Activated CD8-positive, alpha-beta memory T cell treated with anti-CD3 and anti-CD28 coated beads for 4 hours (primary cell): ENCODE data around the gene TRNAU1AP.
A peak's percentile ranks its signal among the peaks of the same experiment; 100 is the strongest.
"Not testable (repeated sequence)": the region's sequence is repeated elsewhere in the genome, so short reads cannot be mapped to it uniquely, and the experiment has no call there.

Source experiments
- DNase-seq, 2 donors: peaks; one replicate each; pipeline ENCODE4 v3.0.0-alpha.2; 2020; ENCODE audit warnings: low read depth in 2 of 2

TRNAU1AP gene

DNA sequence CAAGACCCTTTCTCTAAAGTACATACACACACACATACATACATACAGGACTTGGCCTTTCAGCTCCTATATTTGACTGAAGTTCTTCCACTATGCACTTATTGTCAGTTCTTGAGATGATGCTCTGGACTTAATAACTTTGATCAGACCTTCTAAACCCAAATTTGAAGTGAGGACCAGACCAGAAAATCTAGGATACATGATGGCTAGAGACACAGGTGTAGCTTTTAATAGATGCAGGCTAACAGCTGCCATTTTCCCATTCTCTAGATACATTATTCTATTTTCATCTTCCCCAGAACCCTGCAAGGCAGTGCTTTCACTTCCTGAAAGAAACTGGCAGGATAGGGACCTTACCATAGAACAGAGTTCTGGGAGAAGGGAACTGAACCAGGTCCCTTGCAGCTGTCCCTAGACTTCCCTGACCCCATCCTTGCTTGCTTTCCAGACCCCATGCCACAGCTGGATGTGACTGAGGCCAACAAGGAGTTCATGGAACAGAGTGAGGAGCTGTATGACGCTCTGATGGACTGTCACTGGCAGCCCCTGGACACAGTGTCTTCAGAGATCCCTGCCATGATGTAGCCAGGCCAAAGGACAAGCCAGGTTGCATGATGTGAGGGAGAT is 24.3 kb downstream of the TRNAU1AP start:
- DNase-seq = no peak

DNA sequence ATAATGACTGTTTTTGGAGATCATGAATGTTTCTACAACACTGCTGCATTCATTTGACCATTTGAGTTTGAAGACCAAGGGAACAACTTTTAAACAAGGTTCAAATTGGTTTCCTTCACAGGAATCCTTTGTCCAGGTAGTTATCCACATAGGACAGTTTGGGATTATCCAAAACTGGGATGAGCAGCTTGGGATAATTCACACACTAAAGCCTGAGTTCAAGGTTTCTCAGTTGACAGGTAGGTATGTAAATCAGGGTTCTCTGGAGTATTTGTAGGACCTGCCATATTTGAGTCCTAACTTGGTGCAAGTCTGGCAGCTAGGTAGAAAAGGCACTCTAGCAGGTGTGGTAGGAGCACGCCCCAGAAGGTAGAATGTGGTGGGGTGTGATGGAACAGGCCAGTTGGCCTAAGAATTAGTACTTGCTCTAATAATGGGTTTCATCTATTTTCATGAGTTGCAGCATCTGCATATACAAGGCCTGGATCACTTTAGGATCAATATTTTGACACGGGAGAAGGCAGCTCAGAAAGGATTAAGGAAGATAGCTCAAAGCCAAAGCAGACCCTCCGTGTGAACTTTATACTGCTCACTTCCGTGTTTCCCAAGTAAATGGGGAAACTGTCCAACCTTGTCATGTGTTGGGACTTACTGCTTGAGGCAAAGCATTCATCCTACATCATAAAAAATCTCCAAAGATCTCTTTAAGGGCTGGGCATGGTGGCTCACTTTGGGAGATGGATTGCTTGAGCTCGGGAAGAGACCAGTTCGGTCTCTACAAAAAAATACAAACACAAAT is 25.1 kb downstream of the TRNAU1AP start:
- no peak for DNase-seq

DNA sequence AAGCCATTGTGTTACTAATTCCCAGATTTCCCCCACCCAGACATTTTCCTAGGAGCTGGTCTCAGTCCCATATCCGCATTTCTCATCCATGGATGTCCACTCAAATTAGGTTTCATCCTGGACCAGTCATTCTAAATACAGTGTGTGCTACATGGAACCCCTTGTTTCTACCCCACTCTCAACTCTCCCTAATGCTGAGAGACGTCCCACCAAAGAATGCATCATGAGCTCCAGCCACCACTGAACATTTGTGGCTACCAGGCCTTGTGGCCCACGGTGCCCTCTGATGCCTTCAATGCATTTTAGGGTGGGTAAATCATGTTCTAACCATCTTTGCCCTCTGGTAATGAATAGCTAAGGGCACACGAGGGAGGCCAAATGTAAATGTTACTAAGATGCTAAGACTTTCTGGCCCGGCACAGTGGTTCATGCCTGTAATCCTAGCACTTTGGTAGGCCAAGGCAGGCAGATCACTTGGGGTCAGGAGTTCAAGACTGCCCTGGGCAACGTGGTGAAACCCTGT is 25.9 kb downstream of the TRNAU1AP start:
- DNase-seq = no peak

DNA sequence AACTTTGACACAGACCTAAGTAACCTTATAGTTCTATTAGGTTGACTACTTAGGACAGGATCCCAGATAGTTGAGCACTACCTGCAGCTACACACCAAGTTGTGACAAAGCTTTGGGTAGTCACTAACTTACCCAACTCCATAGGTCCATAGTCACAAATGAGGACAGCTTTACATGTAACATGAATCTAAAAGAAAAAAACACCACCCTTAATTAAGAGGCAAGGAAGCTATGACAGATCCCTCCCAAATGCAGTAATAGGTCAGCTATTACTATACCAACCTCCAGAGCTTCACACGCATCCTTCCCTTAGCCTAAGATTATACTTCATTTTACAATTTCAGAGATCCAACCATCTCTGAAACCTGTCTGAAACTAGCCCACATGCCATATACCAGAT is 26.5 kb downstream of the TRNAU1AP start:
- DNase-seq = no peak

DNA sequence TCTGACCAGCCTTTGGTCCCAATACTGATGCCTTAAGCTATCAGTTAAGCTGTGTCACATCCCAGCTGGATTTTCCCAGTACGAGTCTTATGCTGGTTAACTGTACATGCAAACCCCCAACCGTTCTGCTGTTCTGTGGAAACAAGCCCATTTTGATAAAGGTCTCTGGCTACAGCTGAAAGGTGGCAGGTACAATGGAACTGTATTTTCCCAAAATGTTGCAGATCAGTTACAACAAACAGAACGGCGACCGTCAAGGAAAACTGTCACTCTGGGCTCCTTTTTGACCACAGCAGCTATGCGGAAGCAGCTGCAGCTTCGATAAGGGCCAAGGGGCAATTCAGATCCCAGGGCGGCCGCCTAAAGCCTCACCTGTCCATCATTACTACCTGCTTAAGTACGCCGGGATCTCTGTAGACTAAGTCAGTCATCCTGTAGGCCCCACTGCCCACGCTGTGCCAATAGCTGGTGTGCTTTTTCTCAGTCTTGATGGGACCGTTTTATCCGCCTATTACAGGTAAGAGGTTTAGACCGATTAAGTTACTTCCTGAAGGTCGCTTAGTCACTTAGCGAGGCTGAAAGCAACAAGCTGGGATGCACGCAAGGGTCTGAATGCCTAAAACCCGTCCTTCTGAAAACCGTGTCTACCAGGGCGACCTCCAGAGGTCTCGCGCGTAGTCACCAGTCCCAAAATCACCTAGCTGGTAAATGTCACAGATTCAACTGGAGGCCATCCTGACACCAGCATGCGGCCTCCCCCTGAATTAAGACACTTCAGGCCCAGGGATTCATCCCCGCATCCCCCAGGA is 28.0 kb downstream of the TRNAU1AP start:
- peak; percentile 20 to 43 for DNase-seq

DNA sequence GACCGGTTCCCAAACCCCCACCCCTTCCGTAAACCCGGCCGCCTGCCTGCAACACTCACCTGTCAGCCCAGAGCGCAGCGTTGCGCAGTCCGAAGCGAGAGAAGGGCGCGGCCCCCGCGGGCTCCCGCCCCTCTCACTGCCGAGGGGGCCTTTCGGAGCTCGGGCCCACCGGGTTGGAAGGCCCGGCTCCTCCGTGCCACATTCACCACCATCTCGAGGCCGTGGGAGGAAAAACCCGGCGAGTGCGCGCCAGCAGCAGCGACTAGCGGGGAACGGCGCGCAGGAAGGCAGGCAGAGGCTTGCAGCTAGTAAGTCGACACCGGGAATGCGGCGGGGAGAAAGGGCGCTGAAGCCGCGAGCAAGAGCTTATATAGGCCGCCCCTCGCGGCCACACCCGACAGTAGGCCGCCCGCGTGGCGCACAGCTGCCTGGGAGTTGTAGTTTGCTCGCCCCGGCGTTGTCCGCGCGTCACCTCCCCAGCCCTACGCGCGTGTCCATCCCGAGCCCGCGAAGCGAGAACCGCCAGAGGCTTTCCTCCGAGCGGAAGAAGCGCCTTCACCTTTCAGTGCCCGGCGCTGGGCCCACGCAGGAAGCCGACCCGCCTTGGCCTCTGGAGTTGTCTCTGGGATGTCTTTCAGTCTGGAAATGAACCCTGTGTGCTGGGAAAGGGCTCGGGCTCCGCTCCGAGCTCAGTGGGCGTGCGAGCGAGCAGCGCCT is 28.8 kb downstream of the TRNAU1AP start:
- DNase-seq = peak; percentile 82 to 86

DNA sequence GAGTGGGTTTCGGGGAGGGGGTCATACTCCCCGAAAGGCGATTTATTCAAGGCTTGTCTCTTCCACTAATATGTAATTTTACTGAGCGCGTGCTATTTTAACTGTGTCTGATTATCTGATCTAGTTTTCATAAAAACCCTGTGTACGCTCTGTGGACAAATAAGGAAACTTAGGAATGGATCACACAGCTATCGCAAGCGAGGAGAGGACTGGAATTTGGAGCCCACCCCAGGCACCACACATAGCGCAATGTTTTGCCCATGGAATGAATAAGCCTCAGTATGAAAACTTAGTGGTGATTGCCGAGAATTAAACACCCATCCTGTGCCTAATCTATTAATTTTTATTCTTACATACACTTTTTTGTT is 29.3 kb downstream of the TRNAU1AP start:
- DNase-seq = no peak

DNA sequence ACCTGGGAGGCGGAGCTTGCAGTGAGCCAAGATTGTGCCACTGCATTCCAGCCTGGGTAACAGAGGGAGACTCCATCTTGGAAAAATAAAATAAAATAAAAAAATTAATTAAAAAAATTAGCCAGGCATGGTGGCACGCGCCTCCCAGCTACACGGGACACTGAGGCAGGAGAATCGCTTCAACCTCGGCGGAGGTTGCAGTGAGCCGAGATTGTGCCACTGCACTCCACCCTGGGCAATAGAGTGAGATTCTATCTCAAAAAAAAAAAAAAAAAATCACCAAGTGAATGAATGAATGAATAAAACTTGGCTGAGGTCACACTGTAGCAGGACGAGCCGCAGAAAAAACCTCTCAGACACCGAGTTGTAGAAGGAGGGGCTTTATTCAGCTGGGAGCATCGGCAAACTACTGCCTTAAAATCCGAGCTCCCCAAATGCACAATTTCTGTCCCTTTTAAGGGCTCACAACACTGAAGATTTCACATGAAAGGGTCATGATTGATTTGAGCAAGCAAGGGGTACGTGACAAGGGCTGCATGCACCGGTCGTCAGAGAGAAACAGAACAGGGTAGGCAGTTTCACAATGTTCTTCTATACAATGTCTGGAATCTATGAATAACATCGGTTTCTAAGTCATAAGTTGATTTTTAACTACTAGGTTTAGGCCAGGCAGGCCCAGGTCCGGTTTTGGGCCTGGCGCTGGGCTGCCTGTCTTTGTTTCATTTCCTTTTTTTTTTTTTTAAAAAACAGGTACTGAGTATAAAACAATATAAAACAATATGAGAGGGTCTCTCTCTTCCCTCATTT is 33.9 kb downstream of the TRNAU1AP start:
- DNase-seq = not testable (repeated sequence)

DNA sequence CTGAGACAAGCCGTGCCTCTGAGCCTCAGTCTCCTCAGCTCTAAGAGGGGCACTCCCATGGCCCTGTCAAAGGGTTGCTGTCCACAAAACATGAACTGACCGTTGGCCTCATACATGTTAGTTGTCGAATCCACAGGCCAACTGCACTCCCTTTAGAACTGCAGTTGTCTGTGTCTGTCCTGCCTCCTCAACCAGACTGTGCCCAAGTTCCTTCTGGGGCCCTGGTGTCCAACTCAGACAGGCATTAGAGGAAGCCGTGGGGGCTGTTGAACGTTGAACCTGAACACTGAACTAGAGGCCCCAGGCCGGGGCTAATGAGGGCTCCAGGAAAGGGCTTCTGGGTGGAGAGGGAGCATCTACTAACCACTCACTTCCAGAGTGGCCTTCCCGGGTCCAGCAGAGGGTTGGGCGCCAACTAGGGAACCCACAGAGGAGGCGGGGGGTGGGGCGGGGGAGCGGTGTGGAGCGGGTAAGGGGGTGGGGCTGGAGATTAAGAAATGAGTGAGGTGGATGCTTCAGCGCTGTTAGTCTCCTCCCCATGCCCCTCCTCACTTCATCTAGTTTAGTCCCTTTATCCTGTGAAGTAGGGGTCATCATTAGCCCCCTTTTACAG is 38.9 kb downstream of the TRNAU1AP start, which contains the start of gene RAB42:
Gene RAB42 (plus strand): TSS at position 558 of the 613 bp plus-strand sequence. CDS start 247 bp downstream, outside the sequence.
- no peak for DNase-seq

DNA sequence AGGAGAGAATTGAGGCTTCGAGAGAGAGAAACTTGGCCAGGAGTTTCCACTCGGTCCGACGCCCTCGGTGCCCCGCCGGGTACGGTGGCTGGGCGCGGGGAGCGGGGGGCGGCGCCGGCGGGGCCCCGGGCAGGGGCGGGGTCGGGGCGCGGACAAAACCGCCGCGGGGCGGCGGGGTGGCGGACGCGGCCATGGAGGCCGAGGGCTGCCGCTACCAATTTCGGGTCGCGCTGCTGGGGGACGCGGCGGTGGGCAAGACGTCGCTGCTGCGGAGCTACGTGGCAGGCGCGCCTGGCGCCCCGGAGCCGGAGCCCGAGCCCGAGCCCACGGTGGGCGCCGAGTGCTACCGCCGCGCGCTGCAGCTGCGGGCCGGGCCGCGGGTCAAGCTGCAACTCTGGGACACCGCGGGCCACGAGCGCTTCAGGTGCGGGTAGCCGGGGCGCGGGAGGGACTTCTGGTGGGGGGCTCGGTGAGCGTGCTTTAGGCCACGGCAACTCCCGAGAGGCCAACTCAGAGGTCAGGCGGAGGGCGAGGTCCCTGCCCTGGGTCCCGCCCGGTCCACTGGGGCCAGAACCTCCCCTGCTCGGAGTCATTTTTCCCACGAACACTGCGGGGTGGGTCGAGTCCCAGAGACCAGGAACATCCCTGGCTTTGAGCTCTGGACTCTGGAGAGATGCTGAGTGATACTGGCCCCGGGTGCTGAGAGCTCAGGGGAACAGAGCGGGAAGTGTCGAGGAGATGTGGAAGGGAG is 39.6 kb downstream of the TRNAU1AP start:
- DNase-seq = no peak

DNA sequence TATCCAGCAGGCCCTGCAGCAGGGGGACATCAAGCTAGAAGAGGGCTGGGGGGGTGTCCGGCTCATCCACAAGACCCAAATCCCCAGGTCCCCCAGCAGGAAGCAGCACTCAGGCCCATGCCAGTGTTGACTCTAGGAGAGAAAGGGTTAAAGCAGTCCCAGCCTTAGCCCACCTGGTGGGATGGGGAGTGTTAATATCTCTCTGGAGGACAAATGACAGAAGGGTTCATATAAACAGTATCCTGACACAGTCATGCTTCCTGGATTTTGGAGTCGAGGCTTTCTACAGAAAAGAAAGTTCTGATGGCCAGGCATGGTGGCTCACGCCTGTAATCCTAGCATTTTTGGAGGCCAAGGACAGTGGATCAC is 41.1 kb downstream of the TRNAU1AP start:
- DNase-seq = not testable (repeated sequence)

DNA sequence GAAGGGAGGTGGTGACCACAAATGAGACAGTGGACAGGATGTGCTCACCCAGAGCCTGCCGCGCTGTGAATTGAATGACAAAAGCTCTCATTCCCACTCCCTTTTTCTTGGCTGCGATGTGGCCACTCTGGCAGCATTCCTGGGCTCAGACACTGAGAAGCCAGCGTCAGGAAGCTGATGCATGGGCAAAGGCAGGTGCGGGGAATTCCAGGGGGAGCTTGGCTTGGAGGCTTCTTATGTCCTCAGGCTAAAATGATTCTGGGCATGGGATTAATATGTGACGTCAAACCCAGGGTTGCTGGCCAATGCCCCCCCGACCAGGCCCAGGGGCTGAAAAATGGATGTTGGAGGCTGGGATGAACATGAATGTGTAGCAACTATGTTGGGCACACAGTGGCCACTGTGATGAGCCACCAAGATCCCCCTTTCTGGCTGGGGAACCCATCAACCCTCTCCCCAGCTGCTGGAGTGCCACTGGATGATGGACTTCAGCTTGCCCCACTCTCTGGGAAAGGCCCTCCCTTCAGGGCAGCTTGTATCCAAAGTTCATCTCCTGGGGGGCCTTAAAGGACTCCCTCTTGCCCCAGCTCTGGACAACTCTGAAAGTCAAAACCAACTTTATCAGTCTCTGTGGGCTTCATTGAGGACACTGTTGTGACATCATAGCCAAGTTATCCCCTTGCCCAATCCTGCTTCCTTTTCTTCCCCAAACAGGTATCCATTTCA is 42.0 kb downstream of the TRNAU1AP start:
- not testable (repeated sequence) for DNase-seq

DNA sequence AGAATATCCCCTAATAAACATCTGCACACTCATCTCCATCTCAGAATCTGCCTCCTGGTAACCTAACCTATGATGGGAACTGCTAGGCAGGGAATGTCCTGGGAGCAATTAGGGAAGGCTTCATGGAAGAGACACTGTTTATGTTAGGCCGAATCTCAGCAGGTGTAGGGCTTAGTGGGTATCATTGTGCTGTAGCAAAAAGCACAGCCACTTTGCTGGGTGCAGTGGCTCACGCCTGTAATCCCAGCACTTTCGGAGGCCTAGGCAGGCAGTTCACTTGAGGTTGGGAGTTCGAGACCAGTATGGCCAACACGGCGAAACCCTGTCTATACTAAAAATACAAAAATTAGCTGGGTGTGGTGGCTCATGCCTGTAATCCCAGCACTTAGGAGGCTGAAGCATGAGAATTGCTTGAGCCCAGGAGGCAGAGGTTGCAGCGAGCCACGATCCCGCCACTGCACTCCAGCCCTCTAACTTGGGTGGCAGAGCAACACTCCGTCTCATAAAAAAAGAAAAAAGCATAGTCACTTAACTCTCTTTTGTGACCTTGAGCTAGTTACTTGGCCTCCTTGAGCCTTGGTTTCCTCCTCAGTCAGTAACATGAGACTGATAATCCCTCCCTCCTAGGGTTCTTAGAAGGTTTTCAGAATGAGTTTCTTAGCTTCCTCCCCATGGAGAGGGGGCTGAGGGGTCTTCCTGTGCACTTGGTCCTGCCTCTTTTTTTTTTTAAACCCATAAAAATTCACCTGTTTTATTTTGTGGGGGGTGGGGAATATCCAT is 42.7 kb downstream of the TRNAU1AP start:
- no peak for DNase-seq

DNA sequence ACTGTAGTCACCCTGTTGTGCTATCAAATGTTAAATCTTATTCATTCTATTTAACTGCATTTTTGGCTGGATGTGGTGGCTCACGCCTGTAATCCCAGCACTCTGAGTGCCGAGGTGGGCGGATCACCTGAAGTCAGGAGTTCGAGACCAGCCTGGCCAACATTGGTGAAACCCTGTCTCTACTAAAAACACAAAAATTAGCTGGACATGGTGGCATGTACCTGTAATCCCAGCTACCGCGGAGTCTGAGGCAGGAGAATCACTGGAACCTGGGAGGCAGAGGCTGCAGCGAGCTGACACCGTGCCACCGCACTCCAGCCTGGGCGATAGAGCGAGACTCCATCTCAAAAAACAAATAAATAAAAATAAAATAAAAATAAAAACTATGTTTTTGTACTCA is 43.4 kb downstream of the TRNAU1AP start:
- not testable (repeated sequence) for DNase-seq

DNA sequence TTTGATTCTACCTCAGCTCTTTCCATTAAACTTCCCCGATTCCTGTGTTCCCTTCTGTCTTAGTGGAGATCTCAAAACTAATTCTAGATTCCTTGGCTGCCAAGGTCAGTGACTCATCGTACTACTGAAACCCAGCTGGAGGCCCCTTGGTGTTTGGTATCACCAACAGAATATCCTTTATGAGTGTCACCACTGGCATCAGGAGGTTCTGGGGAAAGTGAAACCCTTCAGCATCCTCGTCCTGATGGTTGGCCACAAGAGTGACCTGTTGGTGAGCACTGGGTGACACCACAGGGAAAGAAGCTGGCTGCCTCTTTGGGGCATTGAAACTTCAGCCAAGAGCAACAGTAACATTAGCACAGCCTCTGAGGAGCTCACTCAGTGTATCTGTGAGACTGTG is 48.8 kb downstream of the TRNAU1AP start:
- DNase-seq = no peak

DNA sequence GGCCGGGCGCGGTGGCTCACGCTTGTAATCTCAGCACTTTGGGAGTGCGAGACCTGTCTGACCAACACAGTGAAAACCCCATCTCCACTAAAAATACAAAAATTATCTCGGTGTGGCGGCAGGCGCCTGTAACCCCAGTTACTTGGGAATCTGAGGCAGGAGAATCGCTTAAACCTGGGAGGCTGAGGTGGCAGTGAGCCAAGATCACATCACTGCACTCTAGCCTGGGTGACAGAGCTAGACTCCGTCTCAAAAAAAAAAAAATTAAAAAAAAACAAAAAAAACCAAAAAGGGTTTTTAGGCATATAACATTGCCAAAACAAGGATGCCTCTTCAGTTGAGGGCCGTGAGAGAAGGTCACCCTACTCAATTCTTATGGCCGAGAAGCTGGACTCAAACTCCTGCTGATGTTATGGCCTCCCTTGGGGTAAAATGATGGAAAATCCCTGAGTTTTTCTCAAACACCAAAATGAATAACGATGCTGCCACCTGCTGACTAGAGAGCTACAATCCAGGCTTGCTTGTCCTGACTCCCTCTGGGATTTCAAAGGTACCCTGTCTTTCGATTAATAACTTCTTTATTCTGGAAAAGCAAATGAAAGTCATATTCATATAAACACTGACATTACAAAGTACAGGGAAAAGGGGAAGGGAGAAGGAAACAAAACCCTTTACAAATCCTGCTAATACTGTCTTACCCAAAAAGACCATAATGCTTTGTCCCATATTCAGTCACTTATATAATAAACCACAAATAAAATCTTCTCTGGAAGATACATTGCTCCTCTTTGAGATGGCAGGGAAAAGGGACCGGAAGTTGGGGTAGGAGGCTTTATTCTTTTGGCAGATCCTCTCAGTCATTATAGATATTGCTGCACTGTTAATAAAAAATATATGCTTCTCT is 49.9 kb downstream of the TRNAU1AP start:
- no peak for DNase-seq

DNA sequence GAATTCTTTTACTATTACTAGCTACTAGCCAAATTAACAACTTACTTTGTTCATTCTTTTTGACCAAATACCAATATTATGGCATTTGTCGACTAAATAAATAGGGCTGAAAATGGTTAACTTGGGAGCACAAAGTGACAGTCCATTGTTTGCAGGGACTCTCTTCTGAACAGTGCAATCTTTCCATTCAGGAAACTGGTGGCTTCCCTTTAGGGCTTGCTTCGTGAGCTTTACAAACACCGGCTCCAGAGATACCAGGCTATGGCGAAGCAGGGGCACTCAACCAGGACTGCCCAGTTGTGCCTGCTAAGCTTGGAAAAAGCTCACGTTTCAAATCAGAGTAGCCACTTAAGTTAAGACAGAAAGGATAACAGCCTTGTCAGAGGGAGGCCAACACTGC is 51.5 kb downstream of the TRNAU1AP start:
- DNase-seq = no peak
